RWPE2 (cell line): Measurements from ENCODE around the gene LENEP.

ENCODE experiments used
- ATAC-seq: fragments of 200-7000 bp; cut with Tn5 transposase; 3 replicates; pipeline ENCODE4 v1.9.1; 2021; ENCODE audit warnings: low read depth
- DNase-seq: peaks from one replicate; pipeline ENCODE4 v3.0.0-alpha.2; 2020; ENCODE audit warnings: low spot score
- H3K27ac ChIP-seq: fragments of 450-650 bp; 2 replicates; pipeline ENCODE4 v1.5.1; 2017; ENCODE audit warnings: mild to moderate bottlenecking; ENCODE audit not compliant: poor library complexity, severe bottlenecking
- H3K27me3 ChIP-seq: fragments of 250-450 bp; sonication (Bioruptor Pico); 2 replicates; pipeline ENCODE4 v1.5.1; 2021; ENCODE audit warnings: mild to moderate bottlenecking, moderate library complexity; ENCODE audit not compliant: insufficient read depth, poor library complexity, severe bottlenecking
- H3K36me3 ChIP-seq: fragments of 250-450 bp; sonication (Bioruptor Pico); 2 replicates; pipeline ENCODE4 v1.5.1; 2020; ENCODE audit warnings: low read depth, mild to moderate bottlenecking, moderate library complexity
- H3K4me1 ChIP-seq: fragments of 250-450 bp; sonication (Bioruptor Pico); 2 replicates; pipeline ENCODE4 v1.5.1; 2021; ENCODE audit warnings: mild to moderate bottlenecking, moderate library complexity; ENCODE audit not compliant: insufficient read depth, poor library complexity, severe bottlenecking
- H3K4me3 ChIP-seq: fragments of 250-450 bp; sonication (Bioruptor Pico); 2 replicates; pipeline ENCODE4 v1.5.1; 2021; ENCODE audit warnings: mild to moderate bottlenecking, moderate library complexity; ENCODE audit not compliant: severe bottlenecking
- H3K9me3 ChIP-seq: fragments of 250-450 bp; sonication (Bioruptor Pico); 2 replicates; pipeline ENCODE4 v1.5.1; 2021; ENCODE audit warnings: mild to moderate bottlenecking, moderate library complexity; ENCODE audit not compliant: severe bottlenecking
- TF ChIP-seq, protein P1 (sequence below): fragments of 450-650 bp; IDR thresholded peaks from one replicate; pipeline ENCODE4 v1.5.1; 2017; ENCODE audit warnings: mild to moderate bottlenecking, moderate library complexity; ENCODE audit not compliant: poor library complexity, severe bottlenecking

Gene LENEP

DNA sequence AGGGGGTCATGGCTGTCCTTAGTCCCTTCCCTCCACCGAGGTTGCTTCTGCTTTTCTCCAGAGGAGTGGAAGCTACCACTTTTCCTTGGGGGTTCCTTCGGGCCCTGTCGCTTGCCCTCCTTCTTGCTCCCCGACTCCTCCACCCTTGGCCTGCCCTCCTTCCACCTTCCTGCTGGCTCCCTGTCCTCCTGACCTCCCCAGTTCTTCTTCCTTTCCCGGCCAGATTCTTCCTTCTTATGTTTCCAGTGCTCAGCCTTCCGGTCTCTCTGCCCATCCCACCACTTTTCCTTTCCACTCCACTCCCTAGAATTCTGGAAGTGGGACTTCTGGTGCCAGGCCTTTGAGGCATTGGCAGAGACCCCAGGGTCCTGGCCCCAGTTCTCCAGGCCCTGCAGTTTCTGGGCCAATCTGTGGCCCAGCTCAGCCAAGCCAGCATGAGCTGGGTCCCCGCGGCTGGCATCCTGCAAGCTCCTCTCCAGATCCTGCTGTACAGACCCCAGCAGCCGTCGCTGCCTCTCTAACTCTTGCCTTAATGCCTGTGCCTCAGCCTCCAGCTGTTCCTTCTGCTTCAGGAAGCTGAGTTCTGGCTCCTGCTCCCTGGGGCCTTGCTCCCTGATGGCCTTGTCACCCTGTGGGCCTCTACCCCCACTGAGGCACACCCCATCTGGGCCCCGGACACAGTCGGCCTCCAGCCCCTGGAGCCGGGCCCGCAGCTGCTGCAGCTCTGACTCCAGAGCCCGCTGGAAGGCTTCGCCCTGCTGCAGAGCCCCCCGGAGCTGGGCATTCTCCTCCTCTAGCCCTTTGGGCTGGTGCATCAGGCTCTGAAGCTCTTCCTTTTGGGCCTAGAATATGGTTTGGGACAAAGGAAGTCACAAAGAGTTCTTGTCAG is 47.2 kb upstream of the LENEP start:
- DNase-seq, result no peak
- TF ChIP-seq, protein P1, sequence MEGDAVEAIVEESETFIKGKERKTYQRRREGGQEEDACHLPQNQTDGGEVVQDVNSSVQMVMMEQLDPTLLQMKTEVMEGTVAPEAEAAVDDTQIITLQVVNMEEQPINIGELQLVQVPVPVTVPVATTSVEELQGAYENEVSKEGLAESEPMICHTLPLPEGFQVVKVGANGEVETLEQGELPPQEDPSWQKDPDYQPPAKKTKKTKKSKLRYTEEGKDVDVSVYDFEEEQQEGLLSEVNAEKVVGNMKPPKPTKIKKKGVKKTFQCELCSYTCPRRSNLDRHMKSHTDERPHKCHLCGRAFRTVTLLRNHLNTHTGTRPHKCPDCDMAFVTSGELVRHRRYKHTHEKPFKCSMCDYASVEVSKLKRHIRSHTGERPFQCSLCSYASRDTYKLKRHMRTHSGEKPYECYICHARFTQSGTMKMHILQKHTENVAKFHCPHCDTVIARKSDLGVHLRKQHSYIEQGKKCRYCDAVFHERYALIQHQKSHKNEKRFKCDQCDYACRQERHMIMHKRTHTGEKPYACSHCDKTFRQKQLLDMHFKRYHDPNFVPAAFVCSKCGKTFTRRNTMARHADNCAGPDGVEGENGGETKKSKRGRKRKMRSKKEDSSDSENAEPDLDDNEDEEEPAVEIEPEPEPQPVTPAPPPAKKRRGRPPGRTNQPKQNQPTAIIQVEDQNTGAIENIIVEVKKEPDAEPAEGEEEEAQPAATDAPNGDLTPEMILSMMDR, result no peak
- H3K9me3 ChIP-seq, result no peaks in the 10 kb centered on the region
- ATAC-seq, result no peak
- no peak overlapping the region for H3K27ac ChIP-seq
- H3K4me1 ChIP-seq, result no peaks in the 10 kb centered on the region
- H3K4me3 ChIP-seq, result no peak overlapping the region
- H3K27me3 ChIP-seq, result no peaks in the 10 kb centered on the region
- no peaks in the 10 kb centered on the region for H3K36me3 ChIP-seq

- TF ChIP-seq, protein P1, result no peak
- H3K9me3 ChIP-seq, result no peaks in the 10 kb centered on the region
- no peaks in the 10 kb centered on the region for H3K27me3 ChIP-seq
- no peak overlapping the region for H3K27ac ChIP-seq
- H3K36me3 ChIP-seq, result no peaks in the 10 kb centered on the region
- DNase-seq, result no peak
- no peak for ATAC-seq
- H3K4me1 ChIP-seq, result no peaks in the 10 kb centered on the region
- H3K4me3 ChIP-seq, result no peak overlapping the region
Measured at GRCh38 chr1:154948079-154948478, 45.3 kb upstream of the LENEP start.

DNA sequence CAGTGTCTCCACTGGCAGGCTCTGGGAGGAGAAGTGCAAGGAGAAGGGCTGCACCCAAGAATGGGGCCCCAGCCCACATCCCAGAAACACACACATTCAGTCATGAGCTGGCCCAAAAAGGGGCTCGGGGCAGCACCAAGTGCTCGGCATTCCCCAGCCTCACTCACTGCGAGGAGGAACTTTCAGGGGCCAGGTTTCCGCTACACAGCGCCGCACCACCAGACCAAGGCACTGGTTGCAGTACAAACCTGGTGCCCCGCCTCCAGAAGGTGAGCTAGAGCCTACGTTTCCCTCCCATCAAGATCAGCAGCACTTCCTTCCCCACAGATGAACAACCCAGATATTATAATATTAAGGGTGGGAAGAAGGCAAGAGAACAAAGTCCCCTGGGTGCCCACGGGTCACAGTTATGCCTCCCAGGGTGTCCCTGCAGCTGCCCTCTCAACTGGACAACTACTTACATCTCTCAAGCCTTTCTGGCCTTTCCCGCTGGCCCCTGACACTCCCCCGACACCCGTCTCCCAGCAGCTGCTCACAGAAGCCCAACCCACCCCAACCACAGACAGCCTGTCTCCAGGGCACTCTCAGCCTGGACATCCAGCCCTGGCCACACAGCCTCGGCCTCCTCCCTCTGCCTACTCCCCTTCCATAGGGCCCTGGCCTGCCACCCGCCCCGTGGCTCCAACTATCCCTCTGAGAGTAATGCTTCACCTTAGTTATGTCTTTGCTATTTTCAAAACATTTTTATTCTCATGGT is 41.3 kb upstream of the LENEP start:
- Histone ChIP-seq H3K4me3 (no peak overlapping the region), H3K27me3 (no peaks in the 10 kb centered on the region), H3K4me1 (peaks cover 10% of the 10 kb centered on the region), H3K9me3 (no peaks in the 10 kb centered on the region), H3K36me3 (no peaks in the 10 kb centered on the region), H3K27ac (no peak overlapping the region)
- TF ChIP-seq, protein P1, result no peak
- DNase-seq (no peak), ATAC-seq (no peak)

DNA sequence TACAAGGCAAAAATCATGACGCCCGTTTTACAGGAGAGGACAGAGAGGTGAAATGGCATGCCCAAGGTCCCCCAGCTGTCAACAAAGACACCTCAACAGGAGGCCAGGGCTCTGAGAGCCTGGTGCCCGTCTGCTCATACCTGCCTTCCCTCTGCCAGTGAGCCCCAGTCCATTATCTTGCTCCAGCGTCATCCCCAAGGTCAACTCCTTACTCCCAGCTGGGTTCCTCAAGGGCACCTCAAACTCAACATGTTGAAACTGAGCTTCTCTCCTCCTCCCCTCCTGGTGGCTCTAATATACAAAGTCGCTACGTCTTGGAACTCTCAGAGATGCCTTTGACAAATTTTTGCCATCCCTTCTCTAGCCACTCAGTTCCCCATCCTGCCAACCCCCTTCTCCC is 40.7 kb upstream of the LENEP start:
- no peak for ATAC-seq
- Histone ChIP-seq H3K36me3 (no peaks in the 10 kb centered on the region), H3K27me3 (no peaks in the 10 kb centered on the region), H3K27ac (no peak overlapping the region), H3K4me3 (no peak overlapping the region), H3K4me1 (peaks cover 10% of the 10 kb centered on the region), H3K9me3 (no peaks in the 10 kb centered on the region)
- no peak for DNase-seq
- TF ChIP-seq, protein P1, result no peak

DNA sequence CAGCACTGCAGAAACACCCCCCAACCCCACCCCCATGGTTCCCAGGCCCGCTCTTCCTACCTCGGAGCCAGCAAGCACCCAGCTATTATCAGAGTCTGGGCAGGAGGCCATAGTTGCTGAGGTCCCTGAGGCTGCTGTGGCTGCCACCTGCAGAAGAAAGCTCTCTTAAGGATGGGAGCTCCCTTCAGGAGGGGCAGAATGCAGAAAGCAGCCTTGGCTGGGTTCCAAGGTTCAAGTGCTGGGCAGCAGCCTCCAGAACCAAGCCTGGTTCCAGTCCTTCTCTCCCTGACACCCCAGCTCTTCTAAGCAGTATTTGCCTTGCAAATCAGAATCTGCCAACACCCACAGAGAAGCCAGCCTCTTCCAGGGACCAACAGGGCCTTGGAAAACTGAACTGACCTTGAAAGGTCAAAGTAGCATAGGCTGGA is 39.8 kb upstream of the LENEP start:
- no peak for ATAC-seq
- Histone ChIP-seq H3K4me3 (no peak overlapping the region), H3K27me3 (no peaks in the 10 kb centered on the region), H3K27ac (no peak overlapping the region), H3K4me1 (peaks cover 10% of the 10 kb centered on the region), H3K9me3 (no peaks in the 10 kb centered on the region), H3K36me3 (no peaks in the 10 kb centered on the region)
- no peak for DNase-seq
- TF ChIP-seq, protein P1, result no peak
